ENCODE measurements around the gene ETHE1. TPM values are rescaled to one million over a fixed set of nuclear protein-coding genes. Genes with fewer than 3 reads are reported as not detected.

ETHE1 gene
- total RNA-seq, 1 donor, result 78.2 TPM

GRCh38 chr19:43476606-43477005, 50.4 kb downstream of the ETHE1 start:
- no peak for TF ChIP-seq CTCF (IDR thresholded peaks at IDR 0.05; ENCODE audit: insufficient read depth, low read length)
- no peak overlapping the region for H3K4me3 ChIP-seq (ENCODE audit: low read depth, low read length)
- DNase-seq (ENCODE audit: low read depth), result peak; percentile 87

- no peak overlapping the region for H3K4me3 ChIP-seq (ENCODE audit: low read depth, low read length)
- TF ChIP-seq CTCF (IDR thresholded peaks at IDR 0.05; ENCODE audit: insufficient read depth, low read length), result no peak
- DNase-seq (ENCODE audit: low read depth), result peak; percentile 90
Measured at GRCh38 chr19:43474986-43475705, 51.9 kb downstream of the ETHE1 start.

GRCh38 chr19:43474487-43474886, 52.5 kb downstream of the ETHE1 start:
- TF ChIP-seq CTCF (IDR thresholded peaks at IDR 0.05; ENCODE audit: insufficient read depth, low read length), result no peak
- H3K4me3 ChIP-seq (ENCODE audit: low read depth, low read length), result no peak overlapping the region
- DNase-seq (ENCODE audit: low read depth), result no peak

GRCh38 chr19:43471091-43471490, 55.9 kb downstream of the ETHE1 start:
- H3K4me3 ChIP-seq (ENCODE audit: low read depth, low read length), result no peak overlapping the region
- no peak for TF ChIP-seq CTCF (IDR thresholded peaks at IDR 0.05; ENCODE audit: insufficient read depth, low read length)
- no peak for DNase-seq (ENCODE audit: low read depth)

GRCh38 chr19:43470288-43470687, 56.7 kb downstream of the ETHE1 start:
- DNase-seq (ENCODE audit: low read depth), result peak; percentile 40
- TF ChIP-seq CTCF (IDR thresholded peaks at IDR 0.05; ENCODE audit: insufficient read depth, low read length), result no peak
- H3K4me3 ChIP-seq (ENCODE audit: low read depth, low read length), result no peak overlapping the region

GRCh38 chr19:43469160-43469480, 57.9 kb downstream of the ETHE1 start:
- no peak overlapping the region for H3K4me3 ChIP-seq (ENCODE audit: low read depth, low read length)
- TF ChIP-seq CTCF (IDR thresholded peaks at IDR 0.05; ENCODE audit: insufficient read depth, low read length), result no peak
- DNase-seq (ENCODE audit: low read depth), result peak; percentile 22
